ENCODE measurements around the gene CREB3.

The CREB3 gene

DNA sequence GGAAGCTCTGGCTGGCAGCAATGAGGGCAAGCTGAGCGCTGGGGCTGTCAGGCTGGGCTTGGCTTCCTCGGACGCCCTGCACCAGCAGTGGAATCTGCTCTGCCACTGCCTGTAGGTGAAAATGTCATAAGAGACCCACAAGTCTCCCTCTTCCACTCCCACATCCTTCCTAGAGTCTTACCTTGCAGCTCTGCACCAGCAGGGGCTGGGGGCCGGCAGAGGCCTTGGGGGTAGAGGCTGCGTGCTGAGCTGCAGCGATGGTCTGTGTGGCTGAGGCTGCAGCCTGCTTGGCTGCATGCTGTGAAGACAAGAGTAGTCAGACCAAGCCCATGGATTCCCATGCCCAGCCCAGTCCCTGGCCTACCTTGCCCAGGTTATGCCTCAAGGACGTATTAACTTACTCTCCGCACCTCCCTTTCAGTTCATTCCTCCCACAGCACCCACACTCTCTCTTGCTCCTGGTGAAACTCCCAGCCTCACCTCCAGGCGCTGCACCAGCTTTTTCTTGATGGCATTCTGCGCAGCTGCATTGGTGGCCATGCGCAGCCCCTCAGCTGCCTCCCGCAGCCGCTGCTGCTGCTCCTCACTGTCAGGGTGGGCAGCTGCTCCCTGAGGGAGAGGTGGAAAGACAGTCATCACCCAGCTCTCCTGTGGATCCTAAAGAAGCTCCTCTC lies 17.8 kb upstream of the CREB3 start:
- Histone ChIP-seq H3K27ac (ENCODE audit: poor library complexity, severe bottlenecking) (no peak overlapping the region), H3K4me1 (ENCODE audit: insufficient read depth, poor library complexity, severe bottlenecking) (no peaks in the 10 kb centered on the region), H3K9me3 (ENCODE audit: severe bottlenecking) (no peaks in the 10 kb centered on the region), H3K36me3 (ENCODE audit: low read depth) (peaks cover 89% of the 10 kb centered on the region), H3K4me3 (ENCODE audit: severe bottlenecking) (no peak overlapping the region), H3K27me3 (ENCODE audit: insufficient read depth, poor library complexity, severe bottlenecking) (no peaks in the 10 kb centered on the region)
- ATAC-seq (ENCODE audit: low read depth) (no peak), DNase-seq (ENCODE audit: low spot score) (no peak)
- no peak for TF ChIP-seq CTCF (IDR thresholded peaks at IDR 0.05; ENCODE audit: poor library complexity, severe bottlenecking)

GRCh38 chr9:35716230-35716629 lies 16.2 kb upstream of the CREB3 start:
- ATAC-seq (ENCODE audit: low read depth), result no peak

DNA sequence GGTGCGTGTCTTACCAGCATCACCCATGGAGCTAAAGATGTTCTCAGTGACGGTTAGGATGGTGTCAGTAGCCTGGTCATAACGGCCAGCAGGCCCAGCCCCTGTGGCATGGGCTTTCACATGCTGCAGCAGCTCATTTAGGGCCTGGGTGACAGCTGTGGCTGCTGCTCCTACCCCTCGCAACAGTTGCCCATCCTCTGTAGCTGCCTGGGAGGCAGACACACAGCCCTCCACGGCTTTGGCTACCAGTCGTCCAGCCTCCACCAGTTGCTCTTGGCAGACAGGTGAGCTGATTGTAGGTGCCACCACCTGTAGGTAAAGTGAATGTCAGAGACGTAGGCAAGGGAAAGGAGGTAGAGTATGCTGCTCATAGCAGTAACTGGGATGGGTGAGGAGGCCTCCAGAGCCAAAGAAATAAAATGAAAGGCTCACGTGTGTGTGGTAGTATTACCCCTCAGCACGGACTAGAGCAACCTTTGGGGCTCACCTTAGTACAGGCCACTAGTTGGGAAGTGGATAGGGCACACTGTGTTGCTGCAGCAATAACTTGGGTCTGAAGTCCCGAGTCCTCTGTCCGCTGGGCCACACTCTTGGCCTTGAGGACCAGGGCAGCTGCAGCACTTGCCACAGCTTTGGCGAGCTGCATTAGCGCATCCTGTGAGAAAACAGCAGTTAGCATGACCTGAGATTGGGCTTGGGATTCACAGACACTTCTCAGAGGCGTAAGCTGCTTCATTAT lies 15.2 kb upstream of the CREB3 start:
- no peaks in the 10 kb centered on the region for H3K4me1 ChIP-seq (ENCODE audit: insufficient read depth, poor library complexity, severe bottlenecking)
- ATAC-seq (ENCODE audit: low read depth), result no peak
- TF ChIP-seq CTCF (IDR thresholded peaks at IDR 0.05; ENCODE audit: poor library complexity, severe bottlenecking), result no peak
- H3K9me3 ChIP-seq (ENCODE audit: severe bottlenecking), result no peaks in the 10 kb centered on the region
- no peak for DNase-seq (ENCODE audit: low spot score)
- H3K27me3 ChIP-seq (ENCODE audit: insufficient read depth, poor library complexity, severe bottlenecking), result no peaks in the 10 kb centered on the region
- no peak overlapping the region for H3K4me3 ChIP-seq (ENCODE audit: severe bottlenecking)
- no peak overlapping the region for H3K27ac ChIP-seq (ENCODE audit: poor library complexity, severe bottlenecking)
- H3K36me3 ChIP-seq (ENCODE audit: low read depth), result peaks cover 93% of the 10 kb centered on the region

More at GRCh38 chr9:35716230-35716629, 16.2 kb upstream of the CREB3 start:
- no peak for DNase-seq (ENCODE audit: low spot score)
- Histone ChIP-seq H3K4me3 (ENCODE audit: severe bottlenecking) (no peak overlapping the region), H3K4me1 (ENCODE audit: insufficient read depth, poor library complexity, severe bottlenecking) (no peaks in the 10 kb centered on the region), H3K36me3 (ENCODE audit: low read depth) (peaks cover 93% of the 10 kb centered on the region), H3K9me3 (ENCODE audit: severe bottlenecking) (no peaks in the 10 kb centered on the region), H3K27me3 (ENCODE audit: insufficient read depth, poor library complexity, severe bottlenecking) (no peaks in the 10 kb centered on the region), H3K27ac (ENCODE audit: poor library complexity, severe bottlenecking) (no peak overlapping the region)
- TF ChIP-seq CTCF (IDR thresholded peaks at IDR 0.05; ENCODE audit: poor library complexity, severe bottlenecking), result no peak

DNA sequence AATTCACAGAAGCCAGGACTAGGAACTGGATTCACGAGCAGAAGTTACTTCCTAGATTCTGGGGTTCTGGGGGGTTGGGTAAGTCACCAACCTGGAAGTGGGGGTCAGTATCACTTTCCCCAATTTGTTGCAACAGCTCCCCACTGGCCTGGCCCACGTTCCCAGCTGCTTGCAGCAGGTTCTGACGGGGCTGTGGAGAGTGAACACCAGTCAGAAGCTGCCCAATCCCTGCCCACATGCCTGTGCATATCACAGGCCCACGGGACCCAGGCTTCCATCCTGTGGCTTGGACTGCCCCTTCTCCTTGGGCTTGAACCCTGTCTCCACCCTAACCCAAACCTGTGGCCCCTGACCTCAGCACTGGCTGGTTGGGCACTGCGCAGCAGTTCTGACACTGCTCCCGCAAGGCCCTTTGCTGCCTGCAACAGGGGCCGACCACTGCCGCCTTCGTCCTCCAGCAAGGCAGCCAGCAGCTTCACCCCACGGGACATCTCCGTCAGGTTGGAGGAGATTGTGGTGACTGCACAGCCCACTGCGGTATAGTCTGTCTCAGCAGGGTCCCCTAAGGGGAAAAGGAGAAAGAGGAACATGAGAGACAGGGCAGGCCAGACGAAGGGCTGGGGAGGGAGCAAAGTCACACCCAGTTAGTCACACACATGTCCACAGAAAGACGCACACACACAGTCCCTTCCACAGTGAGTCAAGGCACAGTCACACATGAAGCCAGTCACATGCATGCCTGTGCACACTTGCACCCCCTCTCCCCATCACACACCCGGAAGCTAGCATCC lies 13.6 kb upstream of the CREB3 start:
- Histone ChIP-seq H3K9me3 (ENCODE audit: severe bottlenecking) (no peaks in the 10 kb centered on the region), H3K27me3 (ENCODE audit: insufficient read depth, poor library complexity, severe bottlenecking) (no peaks in the 10 kb centered on the region), H3K36me3 (ENCODE audit: low read depth) (peaks cover 94% of the 10 kb centered on the region), H3K27ac (ENCODE audit: poor library complexity, severe bottlenecking) (no peak overlapping the region), H3K4me1 (ENCODE audit: insufficient read depth, poor library complexity, severe bottlenecking) (no peaks in the 10 kb centered on the region), H3K4me3 (ENCODE audit: severe bottlenecking) (no peak overlapping the region)
- DNase-seq (ENCODE audit: low spot score), result no peak
- ATAC-seq (ENCODE audit: low read depth), result peak; percentile 24; the same call in 1 of the 3 replicates
- TF ChIP-seq CTCF (IDR thresholded peaks at IDR 0.05; ENCODE audit: poor library complexity, severe bottlenecking), result no peak
